Gastroesophageal sphincter (tissue), 3 donors: ENCODE results near the gene HSFX2.

Source experiments
- POLR2A ChIP-seq, 2 donors: fragments of 450-650 bp; IDR thresholded peaks; one replicate each; pipeline ENCODE4 v1.6.1; 2017; ENCODE audit warnings: antibody characterized with exemption in 2 of 2, mild to moderate bottlenecking in 2 of 2, moderate library complexity in 1 of 2
- TF ChIP-seq, protein P1 (sequence below), 4 experiments: fragments of 200-600 bp in 2 of 4; fragments of 450-650 bp in 2 of 4; sonication (generic) in 1 of 4; IDR thresholded peaks; one replicate each; pipeline ENCODE4 v1.5.1; 2017 to 2019; ENCODE audit warnings: antibody characterized with exemption in 4 of 4, mild to moderate bottlenecking in 2 of 4, moderate library complexity in 2 of 4

DNA sequence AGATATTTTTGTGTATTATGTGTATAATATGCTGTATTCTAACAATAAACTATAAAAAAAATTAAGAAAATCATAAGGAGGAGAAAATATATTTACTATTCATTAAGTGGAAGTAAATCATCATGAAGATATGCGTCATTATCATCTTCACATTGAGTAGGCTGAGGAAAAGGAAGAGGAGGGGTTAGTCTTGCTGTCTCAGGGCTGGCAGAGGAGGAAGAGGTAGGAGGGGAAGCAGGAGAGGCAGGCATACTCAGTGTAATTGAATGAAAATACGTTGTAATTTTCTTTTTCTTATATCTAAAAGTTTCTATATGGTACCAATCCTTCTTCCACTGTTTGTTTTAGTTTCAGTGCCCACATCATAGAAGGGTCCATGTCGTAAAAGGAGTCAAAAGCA, 46.3 kb upstream of the HSFX2 start:
- TF ChIP-seq, protein P1, sequence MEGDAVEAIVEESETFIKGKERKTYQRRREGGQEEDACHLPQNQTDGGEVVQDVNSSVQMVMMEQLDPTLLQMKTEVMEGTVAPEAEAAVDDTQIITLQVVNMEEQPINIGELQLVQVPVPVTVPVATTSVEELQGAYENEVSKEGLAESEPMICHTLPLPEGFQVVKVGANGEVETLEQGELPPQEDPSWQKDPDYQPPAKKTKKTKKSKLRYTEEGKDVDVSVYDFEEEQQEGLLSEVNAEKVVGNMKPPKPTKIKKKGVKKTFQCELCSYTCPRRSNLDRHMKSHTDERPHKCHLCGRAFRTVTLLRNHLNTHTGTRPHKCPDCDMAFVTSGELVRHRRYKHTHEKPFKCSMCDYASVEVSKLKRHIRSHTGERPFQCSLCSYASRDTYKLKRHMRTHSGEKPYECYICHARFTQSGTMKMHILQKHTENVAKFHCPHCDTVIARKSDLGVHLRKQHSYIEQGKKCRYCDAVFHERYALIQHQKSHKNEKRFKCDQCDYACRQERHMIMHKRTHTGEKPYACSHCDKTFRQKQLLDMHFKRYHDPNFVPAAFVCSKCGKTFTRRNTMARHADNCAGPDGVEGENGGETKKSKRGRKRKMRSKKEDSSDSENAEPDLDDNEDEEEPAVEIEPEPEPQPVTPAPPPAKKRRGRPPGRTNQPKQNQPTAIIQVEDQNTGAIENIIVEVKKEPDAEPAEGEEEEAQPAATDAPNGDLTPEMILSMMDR (IDR thresholded peaks at IDR 0.05) = no peak
- TF ChIP-seq POLR2A (IDR thresholded peaks at IDR 0.05) = no peak
